BE2C (cell line): ENCODE results near the gene ZIM2.

Experiments
- DNase-seq: peaks from one replicate; pipeline ENCODE4 v3.0.0-alpha.2; 2020
- H3K27me3 ChIP-seq: fragments of 250-450 bp; sonication (Bioruptor Pico); 2 replicates; pipeline ENCODE4 v1.5.1; 2020; ENCODE audit warnings: mild to moderate bottlenecking
- H3K36me3 ChIP-seq: fragments of 250-450 bp; sonication (Bioruptor Pico); 2 replicates; pipeline ENCODE4 v1.5.1; 2020; ENCODE audit warnings: mild to moderate bottlenecking
- H3K4me1 ChIP-seq: fragments of 250-450 bp; sonication (Bioruptor Pico); 2 replicates; pipeline ENCODE4 v1.5.1; 2020
- H3K4me3 ChIP-seq: 2 replicates; pipeline ENCODE4 v1.5.1; 2011; ENCODE audit warnings: low read depth, low read length
- H3K9me3 ChIP-seq: fragments of 250-450 bp; sonication (Bioruptor Pico); 2 replicates; pipeline ENCODE4 v1.5.1; 2020
- TF ChIP-seq, protein P1 (sequence below): IDR thresholded peaks from 2 replicates; pipeline ENCODE4 v1.5.1; 2012; ENCODE audit warnings: mild to moderate bottlenecking, low read depth, low read length

Gene ZIM2

DNA sequence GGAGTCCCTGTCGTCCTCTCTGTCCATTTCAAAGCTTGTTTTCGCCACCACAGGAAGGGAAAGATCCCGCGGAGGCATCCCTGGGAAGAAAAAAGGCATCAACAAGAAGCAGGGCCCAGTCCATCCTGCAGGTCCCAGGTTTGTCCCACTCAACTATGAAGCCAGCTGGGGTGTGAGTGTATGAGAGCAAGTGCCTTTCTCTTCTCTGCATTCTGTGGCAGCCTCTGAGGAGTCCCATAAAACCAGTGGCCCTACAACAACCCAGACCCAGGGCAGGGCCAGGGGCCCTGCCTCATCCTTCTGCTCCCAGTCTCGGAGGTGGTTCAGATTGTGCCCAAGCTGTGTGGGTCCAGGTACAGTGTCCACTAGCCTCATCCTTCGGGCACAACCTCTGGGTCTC, 18.9 kb downstream of the ZIM2 start:
- DNase-seq, result no peak
- no peaks in the 10 kb centered on the region; the same call in 1 of the 2 replicates for H3K9me3 ChIP-seq
- H3K36me3 ChIP-seq, result no peaks in the 10 kb centered on the region
- no peak overlapping the region for H3K4me3 ChIP-seq
- no peaks in the 10 kb centered on the region for H3K27me3 ChIP-seq
- no peaks in the 10 kb centered on the region for H3K4me1 ChIP-seq
- TF ChIP-seq, protein P1, sequence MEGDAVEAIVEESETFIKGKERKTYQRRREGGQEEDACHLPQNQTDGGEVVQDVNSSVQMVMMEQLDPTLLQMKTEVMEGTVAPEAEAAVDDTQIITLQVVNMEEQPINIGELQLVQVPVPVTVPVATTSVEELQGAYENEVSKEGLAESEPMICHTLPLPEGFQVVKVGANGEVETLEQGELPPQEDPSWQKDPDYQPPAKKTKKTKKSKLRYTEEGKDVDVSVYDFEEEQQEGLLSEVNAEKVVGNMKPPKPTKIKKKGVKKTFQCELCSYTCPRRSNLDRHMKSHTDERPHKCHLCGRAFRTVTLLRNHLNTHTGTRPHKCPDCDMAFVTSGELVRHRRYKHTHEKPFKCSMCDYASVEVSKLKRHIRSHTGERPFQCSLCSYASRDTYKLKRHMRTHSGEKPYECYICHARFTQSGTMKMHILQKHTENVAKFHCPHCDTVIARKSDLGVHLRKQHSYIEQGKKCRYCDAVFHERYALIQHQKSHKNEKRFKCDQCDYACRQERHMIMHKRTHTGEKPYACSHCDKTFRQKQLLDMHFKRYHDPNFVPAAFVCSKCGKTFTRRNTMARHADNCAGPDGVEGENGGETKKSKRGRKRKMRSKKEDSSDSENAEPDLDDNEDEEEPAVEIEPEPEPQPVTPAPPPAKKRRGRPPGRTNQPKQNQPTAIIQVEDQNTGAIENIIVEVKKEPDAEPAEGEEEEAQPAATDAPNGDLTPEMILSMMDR, result no peak

DNA sequence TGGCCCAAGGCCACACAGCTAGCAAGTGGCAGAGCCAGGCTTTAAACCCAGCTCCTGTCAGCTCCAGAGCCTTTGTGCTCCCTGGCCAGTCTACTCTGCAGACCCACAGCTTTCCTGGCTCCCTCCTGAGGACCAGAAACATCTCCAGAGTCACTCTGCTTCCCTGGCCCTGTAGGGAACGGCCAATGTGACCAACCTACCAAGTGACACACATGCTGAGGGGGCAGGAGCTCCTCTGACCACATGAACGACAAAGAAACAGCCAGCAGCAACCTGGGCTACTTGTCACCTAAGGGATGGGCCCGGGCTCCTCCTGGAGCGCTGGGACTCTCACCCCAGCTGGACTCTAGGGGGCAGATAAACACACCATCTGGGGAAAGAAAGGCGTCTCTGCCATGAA, 19.3 kb downstream of the ZIM2 start:
- Histone ChIP-seq H3K27me3 (no peaks in the 10 kb centered on the region), H3K4me3 (no peak overlapping the region), H3K4me1 (no peaks in the 10 kb centered on the region), H3K9me3 (no peaks in the 10 kb centered on the region; the same call in 1 of the 2 replicates), H3K36me3 (no peaks in the 10 kb centered on the region)
- TF ChIP-seq, protein P1, result no peak
- no peak for DNase-seq

DNA sequence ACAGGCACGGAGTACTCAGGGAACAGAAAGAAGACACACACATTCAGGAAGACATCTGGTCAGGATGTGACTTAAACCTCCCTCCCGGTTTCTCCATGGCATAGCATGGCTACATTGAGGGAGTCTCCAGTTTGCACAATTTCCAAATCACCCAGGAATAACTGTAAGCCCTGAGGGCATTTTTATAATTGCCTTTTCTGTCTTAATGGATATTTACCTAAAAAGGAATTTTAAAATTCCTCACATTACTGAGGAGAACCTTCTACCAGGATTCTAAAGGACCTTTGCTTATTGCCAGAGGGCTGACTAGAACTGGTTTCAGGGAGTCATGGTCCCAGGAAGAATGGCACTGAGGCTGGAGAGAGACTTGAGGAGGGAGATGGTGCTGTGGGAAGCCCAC, 21.4 kb downstream of the ZIM2 start:
- TF ChIP-seq, protein P1, result no peak
- Histone ChIP-seq H3K9me3 (no peaks in the 10 kb centered on the region; the same call in 1 of the 2 replicates), H3K4me1 (no peaks in the 10 kb centered on the region), H3K4me3 (no peak overlapping the region), H3K27me3 (no peaks in the 10 kb centered on the region), H3K36me3 (no peaks in the 10 kb centered on the region)
- no peak for DNase-seq

DNA sequence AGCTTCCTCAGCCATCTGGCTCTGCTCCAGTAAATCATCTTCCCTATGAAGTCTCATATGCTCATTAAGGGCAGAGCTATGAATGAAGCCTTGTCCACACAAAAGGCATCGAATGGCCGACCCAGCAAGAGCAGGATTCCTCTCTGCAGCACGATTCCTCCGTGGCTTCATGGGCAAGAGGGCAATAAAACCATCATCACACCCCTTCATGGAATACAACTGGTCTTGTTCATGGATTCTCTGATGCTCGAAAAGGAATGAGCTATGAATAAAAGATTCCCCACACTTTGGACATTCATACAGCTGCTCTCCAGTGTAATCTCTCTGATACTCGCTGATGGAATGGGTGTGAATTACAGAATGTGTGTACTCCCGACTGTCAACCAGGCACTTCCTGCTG, 25.9 kb downstream of the ZIM2 start:
- H3K9me3 ChIP-seq, result no peaks in the 10 kb centered on the region; the same call in 1 of the 2 replicates
- TF ChIP-seq, protein P1, result no peak
- no peak for DNase-seq
- no peaks in the 10 kb centered on the region for H3K36me3 ChIP-seq
- H3K4me1 ChIP-seq, result no peaks in the 10 kb centered on the region
- no peaks in the 10 kb centered on the region for H3K27me3 ChIP-seq
- H3K4me3 ChIP-seq, result no peak overlapping the region

DNA sequence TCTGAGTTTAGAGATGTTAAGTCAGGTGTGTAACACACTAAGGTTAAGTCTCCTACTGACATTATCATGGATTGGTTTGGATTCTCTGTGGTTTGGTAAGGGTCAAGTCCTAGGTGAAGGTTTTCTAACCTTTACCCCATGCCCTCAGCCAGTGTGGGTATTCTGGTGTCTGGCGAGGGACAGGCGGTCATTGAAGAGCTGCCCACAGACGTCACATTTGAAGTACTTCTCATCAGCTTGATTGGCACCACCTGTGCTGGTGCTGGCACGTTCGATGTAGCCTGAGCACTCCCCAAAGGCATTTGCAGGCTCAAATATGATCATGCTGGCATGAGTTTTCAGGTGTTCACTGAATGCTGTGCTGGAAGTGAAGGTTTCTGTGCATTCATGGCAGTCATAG, 27.0 kb downstream of the ZIM2 start:
- H3K36me3 ChIP-seq, result no peaks in the 10 kb centered on the region
- H3K27me3 ChIP-seq, result no peaks in the 10 kb centered on the region
- no peak for DNase-seq
- H3K9me3 ChIP-seq, result no peaks in the 10 kb centered on the region; the same call in 1 of the 2 replicates
- H3K4me1 ChIP-seq, result no peaks in the 10 kb centered on the region
- TF ChIP-seq, protein P1, result no peak
- H3K4me3 ChIP-seq, result no peak overlapping the region

DNA sequence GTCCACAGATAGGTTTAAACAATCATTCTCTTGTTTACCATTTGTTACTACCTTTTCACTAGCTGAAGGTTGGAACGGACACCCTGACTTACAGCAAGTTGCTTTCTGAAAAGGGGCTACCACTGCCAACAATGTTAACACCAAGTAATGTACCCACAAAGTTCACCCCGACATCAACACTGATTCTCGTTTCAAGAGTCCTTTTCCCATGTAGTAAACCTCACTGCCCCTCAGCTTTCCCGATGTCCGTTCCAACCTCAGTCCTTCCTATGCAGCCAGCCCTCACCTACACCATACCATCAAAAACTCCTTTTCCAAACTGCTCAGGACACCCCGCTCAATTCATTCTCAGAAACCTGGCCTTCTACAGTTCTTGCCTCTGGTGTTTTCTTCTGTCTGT, 29.0 kb downstream of the ZIM2 start:
- Histone ChIP-seq H3K4me3 (no peak overlapping the region), H3K36me3 (no peaks in the 10 kb centered on the region), H3K27me3 (no peaks in the 10 kb centered on the region), H3K4me1 (no peaks in the 10 kb centered on the region), H3K9me3 (no peaks in the 10 kb centered on the region; the same call in 1 of the 2 replicates)
- no peak for DNase-seq
- TF ChIP-seq, protein P1, result no peak
